Astrocyte of the cerebellum (primary cell): ENCODE results near the gene MFF.

ENCODE experiments used
- DNase-seq: peaks from one replicate; pipeline ENCODE4 v3.0.0-alpha.2; 2011; ENCODE audit warnings: low read depth
- H3K4me3 ChIP-seq: 2 replicates; pipeline ENCODE4 v1.5.1; 2011; ENCODE audit warnings: mild to moderate bottlenecking, low read depth, low read length, moderate library complexity
- CTCF ChIP-seq: IDR thresholded peaks from 2 replicates; pipeline ENCODE4 v1.5.1; 2012; ENCODE audit warnings: low read length, low read depth, moderate library complexity, mild to moderate bottlenecking; ENCODE audit errors: missing control alignments
- in situ Hi-C: cut with HindIII; loops from 2 replicates; pipeline ENCODE4 v1.10.0; 2017; ENCODE audit warnings: low sequenced_read_pairs

The MFF gene

GRCh38 chr2:227295806-227296205 lies 29.2 kb upstream of the MFF start:
- in situ Hi-C loops: no loop called here
- no peak overlapping the region for H3K4me3 ChIP-seq
- TF ChIP-seq CTCF: no peak
- no peak for DNase-seq

GRCh38 chr2:227296671-227297405 lies 28.2 kb upstream of the MFF start:
- no peak overlapping the region for H3K4me3 ChIP-seq
- in situ Hi-C loops: no loop called here
- no peak for TF ChIP-seq CTCF
- DNase-seq: no peak

GRCh38 chr2:227301523-227301922 lies 23.5 kb upstream of the MFF start:
- TF ChIP-seq CTCF: no peak
- H3K4me3 ChIP-seq: no peak overlapping the region
- in situ Hi-C loops: no loop called here
- DNase-seq: no peak

- in situ Hi-C loops: no loop called here
- no peak for TF ChIP-seq CTCF
- no peak overlapping the region for H3K4me3 ChIP-seq
- no peak for DNase-seq
Measured at GRCh38 chr2:227308784-227309183, 16.3 kb upstream of the MFF start.

GRCh38 chr2:227310756-227311110 lies 14.3 kb upstream of the MFF start:
- in situ Hi-C loops: loop anchor here (5.0 kb wide), 1 partner anchor 68 kb away; no protein-coding TSS in a partner anchor
- DNase-seq: no peak
- H3K4me3 ChIP-seq: no peak overlapping the region
- TF ChIP-seq CTCF: no peak

GRCh38 chr2:227311861-227312506 lies 13.1 kb upstream of the MFF start:
- DNase-seq: no peak
- H3K4me3 ChIP-seq: no peak overlapping the region
- in situ Hi-C loops: loop anchor here (5.0 kb wide), 1 partner anchor 70 kb away; no protein-coding TSS in a partner anchor
- TF ChIP-seq CTCF: no peak
